Natural killer cell (primary cell): Measurements from ENCODE around the gene ZNF33B. TPM values are rescaled to one million over a fixed set of nuclear protein-coding genes. Genes with fewer than 3 reads are reported as not detected.

ENCODE experiments used
- ATAC-seq, 3 donors: fragments of 150-1000 bp in 2 of 3; fragments of 200-7000 bp in 1 of 3; cut with Tn5 transposase; 1 replicate in 1 of 3; 2 replicates in 2 of 3; pipeline ENCODE4 v1.10.0; 2021; ENCODE audit warnings: mild to moderate bottlenecking in 2 of 3, moderate library complexity in 2 of 3
- DNase-seq, 2 donors: peaks; one replicate each; pipeline versions ENCODE4 v3.0.0 to v3.0.0-alpha.2; 2013 to 2021; ENCODE audit warnings: mixed read lengths in 1 of 2
- H3K27ac ChIP-seq: one replicate; pipeline ENCODE4 v1.5.1; 2013; ENCODE audit warnings: mild to moderate bottlenecking, low read length
- H3K27me3 ChIP-seq: one replicate; pipeline ENCODE4 v1.6.1; 2013; ENCODE audit warnings: low read length; ENCODE audit not compliant: control insufficient read depth, insufficient read depth
- H3K36me3 ChIP-seq: one replicate; pipeline ENCODE4 v1.6.1; 2013; ENCODE audit warnings: low read length; ENCODE audit not compliant: control insufficient read depth, insufficient read depth
- H3K4me1 ChIP-seq: one replicate; pipeline ENCODE4 v1.6.1; 2013; ENCODE audit warnings: low read length; ENCODE audit not compliant: control insufficient read depth, insufficient read depth
- H3K4me3 ChIP-seq: one replicate; pipeline ENCODE4 v1.5.1; 2013; ENCODE audit warnings: low read length
- H3K9me3 ChIP-seq: one replicate; pipeline ENCODE4 v1.6.1; 2013; ENCODE audit warnings: low read length; ENCODE audit not compliant: control insufficient read depth, insufficient read depth
- H3K27ac Mint-ChIP-seq, 2 donors: one replicate each; pipeline ENCODE4 v1.8.0; 2022; ENCODE audit warnings: mild to moderate bottlenecking in 2 of 2, mixed read lengths in 2 of 2, moderate library complexity in 1 of 2
- H3K27me3 Mint-ChIP-seq, 2 donors: one replicate each; pipeline ENCODE4 v1.8.0; 2022; ENCODE audit warnings: low read depth in 2 of 2, mixed read lengths in 2 of 2
- H3K36me3 Mint-ChIP-seq: one replicate; pipeline ENCODE4 v1.8.0; 2022; ENCODE audit warnings: mixed read lengths
- H3K4me1 Mint-ChIP-seq, 2 donors: one replicate each; pipeline ENCODE4 v1.8.0; 2022; ENCODE audit warnings: mixed read lengths in 2 of 2
- H3K4me3 Mint-ChIP-seq: one replicate; pipeline ENCODE4 v1.8.0; 2022; ENCODE audit warnings: mild to moderate bottlenecking, moderate library complexity, mixed read lengths
- H3K9me3 Mint-ChIP-seq, 2 donors: one replicate each; pipeline ENCODE4 v1.8.0; 2022; ENCODE audit warnings: mixed read lengths in 2 of 2
- WGBS: methylation state at CpG from one replicate; pipeline ENCODE4 v1.1.7; 2013; ENCODE audit warnings: missing lambda C conversion rate; ENCODE audit not compliant: insufficient coverage; 5-methylcytosine and 5-hydroxymethylcytosine counted together
- intact Hi-C: fragments of 100-400 bp; cut with micrococcal nuclease; formaldehyde crosslinking; loops from one replicate; pipeline ENCODE4 v1.14.2; 2022
- total RNA-seq, 4 donors: library from RNA; stranded (reverse); fragments of 120-200 nt in 1 of 4; gene quantifications; one replicate each; pipeline versions ENCODE4 v1.2.3 to v1.2.4, GENCODE V29; 2013 to 2022
- TF ChIP-seq, protein P1 (sequence below): fragments of 200-600 bp; IDR thresholded peaks from one replicate; pipeline ENCODE4 v1.8.0; 2022; ENCODE audit warnings: antibody characterized with exemption

Gene ZNF33B
- total RNA-seq, 3 donors from 2014 or later (not counting 1 experiment from before 2014, with no cell fraction given) = 14.8 to 25.6 (median 17.8) TPM

DNA sequence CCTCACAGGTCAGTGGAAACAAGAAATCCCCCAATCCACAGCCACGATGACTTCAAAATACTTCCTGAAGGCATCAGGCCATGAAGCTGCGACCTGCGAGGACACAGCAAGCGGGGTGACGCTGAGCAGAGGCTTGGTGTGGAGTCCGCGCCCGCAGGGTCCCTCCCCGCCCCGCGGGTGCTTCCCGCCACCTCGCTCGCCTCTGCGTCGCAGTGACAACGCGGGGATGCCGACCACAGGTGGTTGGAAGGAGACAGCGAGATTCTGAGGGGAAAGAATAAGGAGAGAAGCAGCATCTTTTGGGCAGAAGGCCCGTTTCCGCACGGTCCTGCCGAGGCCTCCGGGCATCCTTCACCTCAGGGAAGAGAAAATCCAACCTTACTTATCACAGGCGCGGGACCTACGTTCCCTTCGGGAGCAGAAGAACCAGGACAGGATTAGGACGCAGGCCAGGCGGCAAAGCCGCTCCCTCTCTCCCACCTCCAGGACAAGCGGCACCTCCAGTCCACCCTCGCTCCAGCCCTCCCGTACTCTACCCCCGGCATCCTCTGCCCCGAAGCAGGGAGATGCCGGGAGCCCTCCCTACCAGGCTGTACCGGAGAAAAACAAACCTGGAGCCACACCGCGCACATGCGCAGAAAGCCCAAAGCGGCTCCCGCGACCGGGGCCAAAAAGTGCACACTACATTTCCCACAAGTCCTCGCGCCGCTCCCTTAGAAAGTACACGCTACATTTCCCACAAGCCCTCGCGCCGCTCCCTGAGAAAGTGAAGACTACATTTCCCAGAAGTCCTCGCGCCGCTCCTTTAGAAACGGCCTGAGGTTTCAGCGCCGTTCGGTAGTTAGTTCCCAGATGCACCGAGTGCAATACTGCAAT is 85.9 kb downstream of the ZNF33B start:
- Histone ChIP-seq H3K9me3 (no peaks in the 10 kb centered on the region), H3K4me1 (peaks cover 19% of the 10 kb centered on the region), H3K4me3 (peak overlapping the region; percentile 59), H3K27me3 (no peaks in the 10 kb centered on the region), H3K36me3 (no peaks in the 10 kb centered on the region), H3K27ac (peak overlapping the region; percentile 65)
- no peaks in the 10 kb centered on the region for H3K9me3 Mint-ChIP-seq
- TF ChIP-seq, protein P1, sequence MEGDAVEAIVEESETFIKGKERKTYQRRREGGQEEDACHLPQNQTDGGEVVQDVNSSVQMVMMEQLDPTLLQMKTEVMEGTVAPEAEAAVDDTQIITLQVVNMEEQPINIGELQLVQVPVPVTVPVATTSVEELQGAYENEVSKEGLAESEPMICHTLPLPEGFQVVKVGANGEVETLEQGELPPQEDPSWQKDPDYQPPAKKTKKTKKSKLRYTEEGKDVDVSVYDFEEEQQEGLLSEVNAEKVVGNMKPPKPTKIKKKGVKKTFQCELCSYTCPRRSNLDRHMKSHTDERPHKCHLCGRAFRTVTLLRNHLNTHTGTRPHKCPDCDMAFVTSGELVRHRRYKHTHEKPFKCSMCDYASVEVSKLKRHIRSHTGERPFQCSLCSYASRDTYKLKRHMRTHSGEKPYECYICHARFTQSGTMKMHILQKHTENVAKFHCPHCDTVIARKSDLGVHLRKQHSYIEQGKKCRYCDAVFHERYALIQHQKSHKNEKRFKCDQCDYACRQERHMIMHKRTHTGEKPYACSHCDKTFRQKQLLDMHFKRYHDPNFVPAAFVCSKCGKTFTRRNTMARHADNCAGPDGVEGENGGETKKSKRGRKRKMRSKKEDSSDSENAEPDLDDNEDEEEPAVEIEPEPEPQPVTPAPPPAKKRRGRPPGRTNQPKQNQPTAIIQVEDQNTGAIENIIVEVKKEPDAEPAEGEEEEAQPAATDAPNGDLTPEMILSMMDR = no peak
- DNase-seq = peak; percentile 82 to 97
- peaks cover 0 to 3% of the 10 kb centered on the region in 2 donors for H3K27me3 Mint-ChIP-seq
- H3K4me3 Mint-ChIP-seq = peak overlapping the region; percentile 95
- peak overlapping the region; percentile 91 to 100 for H3K27ac Mint-ChIP-seq
- H3K36me3 Mint-ChIP-seq = no peaks in the 10 kb centered on the region
- 0% methylated on average over 60 of the region's 61 CpGs for WGBS
- intact Hi-C loops = loop anchor here (1.0 to 10.0 kb wide), 3 partner anchors 86 to 1022 kb away; partner anchors contain the start of genes BMS1, ZNF239 and ZNF33B
- peak; percentile 91 to 98 (median 95) for ATAC-seq
- peaks cover 38 to 46% of the 10 kb centered on the region in 2 donors for H3K4me1 Mint-ChIP-seq

DNA sequence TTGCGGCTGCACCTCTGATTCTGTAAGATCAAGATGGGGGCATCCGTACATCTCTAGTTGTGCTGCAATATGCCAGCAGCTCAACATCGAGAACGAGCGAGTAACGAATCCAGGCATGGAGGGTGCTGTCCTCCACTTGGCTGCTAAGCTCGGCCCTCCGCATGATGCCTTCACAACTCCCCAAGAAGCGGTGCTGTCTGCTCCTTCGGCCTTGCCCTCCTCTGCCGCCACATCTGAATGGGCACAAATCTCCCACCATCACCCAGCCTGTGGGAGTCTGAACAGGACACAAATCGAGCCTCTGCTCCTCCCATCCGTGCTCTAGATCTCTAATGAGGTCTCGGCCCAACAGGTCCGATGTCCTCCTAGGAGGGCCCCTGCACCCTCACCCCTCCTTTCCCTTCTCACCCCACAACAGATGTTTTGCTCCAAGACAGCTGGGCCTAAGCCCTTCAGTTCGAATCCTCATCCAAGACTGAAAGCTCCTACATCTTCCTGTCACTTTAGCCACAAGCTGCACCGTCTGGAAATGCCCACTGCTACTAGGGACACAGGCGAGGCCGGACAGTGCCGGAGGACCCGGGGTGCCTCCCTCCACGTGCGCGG is 86.7 kb downstream of the ZNF33B start:
- no peaks in the 10 kb centered on the region for H3K36me3 ChIP-seq
- WGBS = 56% methylated on average over 24 of the region's 24 CpGs
- no peaks in the 10 kb centered on the region for H3K9me3 ChIP-seq
- H3K4me1 ChIP-seq = peaks cover 19% of the 10 kb centered on the region
- DNase-seq (peak in 1 of 2 donors; percentile 13), ATAC-seq (no peak)
- H3K27me3 ChIP-seq = no peaks in the 10 kb centered on the region
- Mint-ChIP-seq H3K4me1 (peaks cover 46 to 51% of the 10 kb centered on the region in 2 donors), H3K9me3 (no peaks in the 10 kb centered on the region), H3K4me3 (peak overlapping the region; percentile 95), H3K27ac (peak overlapping the region; percentile 91 to 100), H3K27me3 (peaks cover 0 to 3% of the 10 kb centered on the region in 2 donors), H3K36me3 (no peaks in the 10 kb centered on the region)
- TF ChIP-seq, protein P1 = no peak
- H3K27ac ChIP-seq = peak overlapping the region; percentile 65
- H3K4me3 ChIP-seq = peak overlapping the region; percentile 59
- intact Hi-C loops = loop anchor here (1.0 to 10.0 kb wide), 3 partner anchors 87 to 1023 kb away; partner anchors contain the start of genes BMS1, ZNF239 and ZNF33B

DNA sequence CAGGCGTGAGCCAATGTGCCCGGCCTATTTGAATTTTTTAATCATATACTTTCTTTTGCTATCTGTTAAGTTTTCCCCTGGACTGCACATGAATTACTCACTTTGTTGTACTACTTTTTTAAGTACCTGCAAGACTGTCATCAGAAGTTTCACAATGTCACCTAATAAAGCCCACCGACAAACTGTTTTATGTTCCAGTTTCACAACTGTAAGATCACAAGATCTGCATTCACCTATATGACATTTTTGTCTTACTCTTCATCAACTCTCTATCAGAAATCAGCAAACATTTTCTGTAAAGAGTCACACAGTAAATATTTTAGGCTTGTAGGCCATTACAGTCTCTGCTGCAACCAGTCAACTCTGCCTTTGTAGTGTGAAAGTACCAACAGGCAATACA is 88.5 kb downstream of the ZNF33B start:
- intact Hi-C loops = loop anchor here (10.0 kb wide), 1 partner anchor 1025 kb away; the partner anchor contains the start of gene ZNF239
- peaks cover 19% of the 10 kb centered on the region for H3K4me1 ChIP-seq
- H3K4me3 ChIP-seq = no peak overlapping the region
- ATAC-seq (no peak), DNase-seq (no peak)
- Mint-ChIP-seq H3K27me3 (no peaks in the 10 kb centered on the region), H3K36me3 (no peaks in the 10 kb centered on the region), H3K9me3 (peaks cover 2 to 3% of the 10 kb centered on the region in 2 donors), H3K4me1 (peaks cover 48 to 55% of the 10 kb centered on the region in 2 donors), H3K4me3 (no peak overlapping the region), H3K27ac (peak overlapping the region; percentile 51 to 73)
- no peaks in the 10 kb centered on the region for H3K9me3 ChIP-seq
- H3K27me3 ChIP-seq = no peaks in the 10 kb centered on the region
- no peaks in the 10 kb centered on the region for H3K36me3 ChIP-seq
- TF ChIP-seq, protein P1 = no peak
- 94% methylated on average over 3 of the region's 3 CpGs for WGBS
- H3K27ac ChIP-seq = no peak overlapping the region
